GM12878 (cell line): ENCODE measurements around the gene LETM1. TPM values are rescaled to one million over a fixed set of nuclear protein-coding genes. Genes with fewer than 3 reads are reported as not detected.

Experiments used
- ATAC-seq: fragments of 200-7000 bp; cut with Tn5 transposase; 3 replicates; pipeline ENCODE4 v1.9.1; 2020; ENCODE audit warnings: mild to moderate bottlenecking, moderate library complexity
- BruUV-seq: library from RNA; stranded (reverse); fragments of 400-500 nt; replicated peaks from 2 replicates; lab custom pipeline; 2021; lab: Mats Ljungman, UMichigan
- CTCF ChIA-PET: fragments of 300-600 bp; sonication (Branson Sonifier 250); formaldehyde crosslinking; extraction: SDS; loops from one replicate; lab custom pipeline; 2021; ENCODE audit warnings: inconsistent platforms; lab: Yijun Ruan, JAX
- POLR2A ChIA-PET: fragments of 350-600 bp; formaldehyde crosslinking; extraction: SDS; loops from one replicate; lab custom pipeline; 2021; ENCODE audit warnings: inconsistent platforms; lab: Charles Lee
- RAD21 ChIA-PET: fragments of 300-600 bp; sonication (Branson Sonifier 250); formaldehyde crosslinking; loops from one replicate; lab custom pipeline; 2023; ENCODE audit warnings: antibody characterized with exemption; ENCODE audit not compliant: unreplicated experiment; lab: Charles Lee
- SMC1A ChIA-PET: fragments of 300-600 bp; sonication (Branson Sonifier 250); formaldehyde crosslinking; loops from one replicate; lab custom pipeline; 2023; ENCODE audit not compliant: unreplicated experiment, uncharacterized antibody; lab: Charles Lee
- DNase-seq: peaks from one replicate; pipeline ENCODE4 v3.0.0-alpha.2; 2011; ENCODE audit warnings: low read depth, low spot score
- FAIRE-seq: peaks from 3 replicates; lab custom pipeline; 2011; peaks lifted over from hg19 to GRCh38; lab: Jason Lieb, UNC
- H2AFZ ChIP-seq: 2 replicates; pipeline ENCODE4 v1.6.0; 2011; ENCODE audit warnings: low read depth, low read length, control low read depth; ENCODE audit not compliant: control insufficient read depth
- H3K27ac ChIP-seq: 2 replicates; pipeline ENCODE4 v1.5.1; 2011; ENCODE audit warnings: control low read depth; ENCODE audit not compliant: control insufficient read depth, insufficient read depth
- H3K27me3 ChIP-seq, 2 experiments: replicated peaks in 1 of 2; 2 replicates each; pipeline versions ENCODE4 v1.6.0 to v1.6.1; 2011; ENCODE audit warnings: low read length in 1 of 2; ENCODE audit not compliant: control insufficient read depth in 2 of 2, insufficient read depth in 2 of 2
- H3K36me3 ChIP-seq, 2 experiments: 2 replicates each; pipeline ENCODE4 v1.5.1; 2011; ENCODE audit warnings: low read length in 1 of 2; ENCODE audit not compliant: control insufficient read depth in 2 of 2, insufficient read depth in 2 of 2
- H3K4me1 ChIP-seq: 2 replicates; pipeline ENCODE4 v1.6.1; 2011; ENCODE audit warnings: mild to moderate bottlenecking, low read length, moderate library complexity, mixed read lengths; ENCODE audit not compliant: control insufficient read depth, insufficient read depth
- H3K4me2 ChIP-seq: 2 replicates; pipeline ENCODE4 v1.6.0; 2011; ENCODE audit warnings: control low read depth; ENCODE audit not compliant: control insufficient read depth, insufficient read depth
- H3K4me3 ChIP-seq: fragments of 200-600 bp; sonication (generic); 2 replicates; pipeline ENCODE4 v1.5.1; 2016
- H3K79me2 ChIP-seq: 2 replicates; pipeline ENCODE4 v1.6.0; 2011; ENCODE audit warnings: low read length; ENCODE audit not compliant: control insufficient read depth, insufficient read depth
- H3K9ac ChIP-seq: 2 replicates; pipeline ENCODE4 v1.8.0; 2011; ENCODE audit warnings: low read length, control low read depth, mixed read lengths; ENCODE audit not compliant: control insufficient read depth, insufficient read depth
- H3K9me3 ChIP-seq: replicated peaks from 3 replicates; pipeline ENCODE4 v1.5.1; 2011; ENCODE audit warnings: mild to moderate bottlenecking, low read length; ENCODE audit not compliant: control insufficient read depth, insufficient read depth
- H4K20me1 ChIP-seq: 2 replicates; pipeline ENCODE4 v1.6.0; 2011; ENCODE audit not compliant: control insufficient read depth, insufficient read depth
- BMI1 ChIP-seq: fragments of 450-650 bp; IDR thresholded peaks from 2 replicates; pipeline ENCODE4 v1.6.1; 2016; ENCODE audit warnings: mild to moderate bottlenecking, moderate library complexity, borderline replicate concordance
- CBX3 ChIP-seq: fragments of 200-600 bp; sonication (generic); IDR thresholded peaks from 2 replicates; pipeline ENCODE4 v1.6.1; 2016; ENCODE audit warnings: low read depth, borderline replicate concordance
- CBX5 ChIP-seq: sonication (generic); IDR thresholded peaks from 2 replicates; pipeline ENCODE4 v1.6.1; 2016; ENCODE audit warnings: low read depth, moderate library complexity, mild to moderate bottlenecking, inconsistent platforms
- CHD4 ChIP-seq: fragments of 200-600 bp; sonication (generic); IDR thresholded peaks from 2 replicates; pipeline ENCODE4 v1.6.1; 2016; ENCODE audit warnings: mild to moderate bottlenecking
- FOXM1 ChIP-seq: IDR thresholded peaks from 2 replicates; pipeline ENCODE4 v1.6.1; 2012; ENCODE audit warnings: low read depth, mild to moderate bottlenecking, inconsistent platforms, low read length, moderate library complexity
- HDAC2 ChIP-seq: fragments of 200-600 bp; sonication (generic); IDR thresholded peaks from 2 replicates; pipeline ENCODE4 v1.6.1; 2017
- MAX ChIP-seq: IDR thresholded peaks from 2 replicates; pipeline ENCODE4 v1.6.1; 2012; ENCODE audit warnings: low read depth, low read length, improper control_type of control experiment
- MXI1 ChIP-seq: fragments of 150-350 bp; IDR thresholded peaks from 2 replicates; pipeline ENCODE4 v1.6.1; 2011; ENCODE audit warnings: low read depth, mild to moderate bottlenecking, inconsistent platforms, low read length, improper control_type of control experiment
- POU2F2 ChIP-seq: IDR thresholded peaks from 3 replicates; pipeline ENCODE4 v1.6.1; 2011; ENCODE audit warnings: low read depth, mild to moderate bottlenecking, low read length, borderline replicate concordance
- PRDM15 ChIP-seq: fragments of 450-650 bp; formaldehyde crosslinking; IDR thresholded peaks from 2 replicates; pipeline ENCODE4 v1.4.0; 2020; ENCODE audit warnings: mild to moderate bottlenecking, moderate library complexity
- RELA ChIP-seq: fragments of 450-650 bp; IDR thresholded peaks from 2 replicates; pipeline ENCODE4 v1.8.0; 2014; ENCODE audit warnings: borderline replicate concordance; ENCODE audit not compliant: partially characterized antibody
- SIX5 ChIP-seq: IDR thresholded peaks from 2 replicates; pipeline ENCODE4 v1.6.1; 2011; ENCODE audit warnings: mild to moderate bottlenecking, low read depth, low read length, moderate library complexity; ENCODE audit not compliant: severe bottlenecking
- SPI1 ChIP-seq: IDR thresholded peaks from 2 replicates; pipeline ENCODE4 v1.6.1; 2011; ENCODE audit warnings: low read depth, mild to moderate bottlenecking, low read length, moderate library complexity, borderline replicate concordance; ENCODE audit not compliant: insufficient read depth
- STAT1 ChIP-seq: fragments of 450-650 bp; conservative IDR thresholded peaks from 2 replicates; pipeline ENCODE4 v1.6.1; 2014; ENCODE audit warnings: antibody characterized with exemption, mild to moderate bottlenecking
- SUPT20H ChIP-seq: IDR thresholded peaks from 2 replicates; pipeline ENCODE4 v1.6.1; 2011; ENCODE audit warnings: low read depth, mild to moderate bottlenecking, low read length, moderate library complexity, borderline replicate concordance; ENCODE audit not compliant: control insufficient read depth
- WGBS: methylation state at CpG from one replicate; pipeline ENCODE4 v1.1.6; 2016; ENCODE audit warnings: low lambda C conversion rate; ENCODE audit not compliant: insufficient replicate concordance, insufficient coverage; ENCODE audit errors: missing lambda C conversion rate; 5-methylcytosine and 5-hydroxymethylcytosine counted together
- in situ Hi-C: fragments of 300-500 bp; cut with MboI; formaldehyde crosslinking; loops from 9 replicates; pipeline ENCODE4 v1.14.3; 2018; ENCODE audit warnings: mixed read lengths
- intact Hi-C: fragments of 100-400 bp; cut with micrococcal nuclease; formaldehyde crosslinking; loops from one replicate; pipeline ENCODE4 v1.14.2; 2022; ENCODE audit not compliant: unreplicated experiment
- polyA plus RNA-seq, 11 experiments: library from polyadenylated mRNA; depleted of rRNA in 4 of 11; unstranded in 6 of 11; stranded (reverse) in 5 of 11; fragments of >200 nt; fragmentation: Nextera tagmentation in 4 of 11; fragmentation: Illumina TruSeq in 1 of 11; extraction: Ambion mirVana in 4 of 11; extraction: Trizol in 1 of 11; gene quantifications; 1 replicate in 1 of 11; 2 replicates in 10 of 11; pipeline versions ENCODE4 v1.2.1 to v1.2.3, GENCODE V29; 2011 to 2016; ENCODE audit warnings: inconsistent platforms in 2 of 11, missing spikeins in 2 of 11, low read depth in 1 of 11
- total RNA-seq, 4 experiments: library from RNA; depleted of rRNA in 3 of 4; stranded (reverse); fragments of >200 nt in 3 of 4; fragmentation: Illumina TruSeq in 1 of 4; extraction: Trizol in 1 of 4; gene quantifications; 2 replicates each; pipeline versions ENCODE4 v1.2.1 to v1.2.3, GENCODE V29; 2013 to 2021

The LETM1 gene
- total and polyA plus RNA-seq, 10 of the 15 experiments (the other 5 are each of a cell fraction or from before 2014, with no cell fraction given), result 2.6 to 65.2 (median 30.2) TPM

- TF ChIP-seq SUPT20H, result no peak
- no peak for TF ChIP-seq STAT1
- no peak for TF ChIP-seq SPI1
Observed at GRCh38 chr4:1822568-1823544, 33.1 kb downstream of the LETM1 start (continued).

- H4K20me1 ChIP-seq, result no peaks in the 10 kb centered on the region
- no peak overlapping the region for H2AFZ ChIP-seq
- no peaks in the 10 kb centered on the region for H3K4me1 ChIP-seq
- WGBS, result 93% methylated on average over 18 of the region's 18 CpGs
- no peak overlapping the region for H3K27ac ChIP-seq
- intact Hi-C loops, result no loop called here
- H3K4me2 ChIP-seq, result no peak overlapping the region
- POLR2A ChIA-PET, result interaction anchor here (0.5 kb wide), 1 partner anchor 609 kb away, joined by 3 read pairs; no protein-coding TSS in a partner anchor
- DNase-seq (no peak), FAIRE-seq (no peak), ATAC-seq (no peak)
- in situ Hi-C loops, result no loop called here
- no peak overlapping the region for H3K9ac ChIP-seq
- SMC1A ChIA-PET, result no interaction called here
- H3K79me2 ChIP-seq, result no peaks in the 10 kb centered on the region
- H3K9me3 ChIP-seq, result no peaks in the 10 kb centered on the region
- BruUV-seq, result no TSS peak
- H3K4me3 ChIP-seq, result no peak overlapping the region
- H3K36me3 ChIP-seq, result peaks cover 19 to 33% of the 10 kb centered on the region in 2 experiments; a peak in 3 of 4 replicates
- RAD21 ChIA-PET, result no interaction called here
- no peaks in the 10 kb centered on the region for H3K27me3 ChIP-seq
- CTCF ChIA-PET, result interaction anchor here (1.5 kb wide), 1 partner anchor 78 kb away, joined by 4 read pairs; no protein-coding TSS in a partner anchor
- TF ChIP-seq SUPT20H, result no peak
- no peak for TF ChIP-seq PRDM15 (CRISPR knock-in tag)
- TF ChIP-seq SIX5, result no peak
- no peak for TF ChIP-seq MAX
- TF ChIP-seq HDAC2, result no peak
- no peak for TF ChIP-seq CBX3
- no peak for TF ChIP-seq RELA
- TF ChIP-seq CHD4, result no peak
- TF ChIP-seq MXI1, result no peak
- TF ChIP-seq CBX5, result no peak
- no peak for TF ChIP-seq BMI1
- TF ChIP-seq FOXM1, result no peak
- TF ChIP-seq POU2F2, result no peak
Observed at GRCh38 chr4:1821679-1822567, 34.0 kb downstream of the LETM1 start.
